HG02885 (cell line): Measurements from ENCODE around the gene HAGH.

Source experiments
- ATAC-seq: cut with Tn5 transposase; IDR thresholded peaks from one replicate; pipeline ENCODE4 v1.9.1; 2021; ENCODE audit warnings: mild to moderate bottlenecking; ENCODE audit not compliant: unreplicated experiment, poor library complexity

The HAGH gene

DNA sequence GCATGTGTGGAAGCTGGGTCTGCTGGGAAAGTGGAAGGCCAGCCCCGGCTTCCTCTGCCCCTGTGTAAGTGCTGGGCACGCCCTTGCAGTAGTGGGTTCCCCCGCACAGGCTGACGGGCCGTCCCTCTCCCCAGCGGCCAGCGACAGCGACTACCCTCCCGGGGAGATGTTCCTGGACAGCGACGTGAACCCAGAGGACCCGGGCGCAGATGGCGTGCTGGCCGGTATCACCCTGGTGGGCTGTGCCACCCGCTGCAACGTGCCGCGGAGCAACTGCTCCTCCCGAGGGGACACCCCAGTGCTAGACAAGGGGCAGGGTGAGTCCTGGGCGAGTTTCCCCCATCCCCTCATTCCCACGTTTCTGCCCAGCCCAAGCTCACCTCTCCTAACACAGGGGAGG lies 60.8 kb downstream of the HAGH start:
- ATAC-seq: no peak

DNA sequence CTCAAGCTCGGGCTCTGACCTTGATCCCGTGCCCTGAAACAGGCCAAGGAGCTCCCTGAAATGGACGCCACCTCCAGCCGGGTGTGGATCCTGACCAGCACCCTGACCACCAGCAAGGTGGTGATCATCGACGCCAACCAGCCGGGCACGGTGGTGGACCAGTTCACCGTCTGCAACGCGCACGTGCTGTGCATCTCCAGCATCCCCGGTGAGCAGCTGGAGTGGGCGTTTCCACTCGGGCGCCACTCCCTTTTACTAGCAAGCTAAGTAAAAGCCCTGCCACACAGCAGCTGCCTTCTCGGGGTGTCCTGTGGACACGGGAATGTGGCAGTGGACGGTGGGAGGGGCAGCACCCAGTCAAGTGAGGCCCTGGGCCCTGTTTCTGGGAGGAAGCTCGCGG lies 61.7 kb downstream of the HAGH start:
- ATAC-seq: no peak

- no peak for ATAC-seq
Observed at GRCh38 chr16:1763521-1764511, 62.8 kb downstream of the HAGH start.

DNA sequence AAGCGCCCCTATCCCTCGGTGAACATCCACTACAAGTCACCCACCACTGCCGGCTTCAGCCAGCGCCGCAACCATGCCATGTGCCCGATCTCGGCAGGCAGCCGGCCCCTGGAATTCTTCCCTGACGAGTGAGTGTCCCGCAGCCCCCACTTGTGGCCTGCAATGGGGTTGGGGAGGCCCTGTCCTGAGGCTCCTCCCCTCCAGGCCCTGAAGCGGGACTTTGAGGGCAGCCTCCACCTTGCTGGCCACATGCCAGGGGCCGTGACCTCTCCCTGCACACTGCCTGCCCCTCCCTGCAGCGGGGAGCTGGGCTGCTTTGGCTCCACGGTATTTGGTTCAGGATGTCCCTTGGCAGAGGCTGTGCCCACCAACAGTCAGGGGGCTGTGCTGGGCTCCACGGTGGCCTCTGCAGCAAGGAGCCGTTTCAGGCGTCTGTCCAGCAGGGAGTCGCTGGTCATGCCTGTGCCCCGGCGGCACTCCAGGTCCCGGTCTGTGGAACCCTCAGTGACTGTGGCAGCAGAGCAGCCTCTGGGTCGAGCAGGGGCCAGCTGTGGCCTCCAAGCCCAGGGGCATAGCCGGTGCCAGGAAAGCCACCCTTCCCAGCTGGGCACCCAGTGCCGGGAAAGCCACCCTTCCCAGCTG lies 63.6 kb downstream of the HAGH start:
- no peak for ATAC-seq

DNA sequence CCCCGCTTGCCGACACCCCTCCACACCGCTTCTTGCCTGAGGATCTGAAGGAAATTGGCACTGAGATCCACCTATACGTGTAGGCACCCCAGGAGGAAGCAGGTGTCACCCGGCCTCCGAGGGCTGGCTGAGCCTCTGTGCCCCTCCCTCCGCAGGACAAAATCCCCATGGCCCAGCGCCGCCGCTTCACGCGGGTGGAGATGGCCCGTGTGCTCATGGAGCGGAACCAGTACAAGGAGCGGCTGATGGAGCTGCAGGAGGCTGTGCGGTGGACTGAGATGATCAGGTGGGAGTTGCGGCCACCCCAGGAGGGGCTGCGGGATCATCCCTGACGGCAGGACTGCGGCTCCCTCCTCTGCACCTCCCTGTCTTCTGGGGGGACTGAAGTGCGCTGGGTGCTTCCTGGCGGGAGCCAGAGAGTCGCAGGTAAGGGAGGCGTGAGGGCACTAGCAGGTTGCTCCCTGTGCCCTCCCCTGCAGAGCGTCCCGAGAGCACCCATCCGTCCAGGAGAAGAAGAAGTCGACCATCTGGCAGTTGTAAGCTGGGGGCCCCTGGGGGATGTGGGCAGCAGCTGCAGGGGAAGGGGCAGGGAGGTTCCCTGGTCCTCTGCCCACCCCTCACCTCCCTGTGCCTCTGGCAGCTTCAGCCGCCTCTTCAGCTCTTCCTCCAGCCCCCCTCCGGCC lies 64.3 kb downstream of the HAGH start:
- no peak for ATAC-seq

GRCh38 chr16:1761751-1762150 lies 64.9 kb downstream of the HAGH start:
- ATAC-seq: no peak

DNA sequence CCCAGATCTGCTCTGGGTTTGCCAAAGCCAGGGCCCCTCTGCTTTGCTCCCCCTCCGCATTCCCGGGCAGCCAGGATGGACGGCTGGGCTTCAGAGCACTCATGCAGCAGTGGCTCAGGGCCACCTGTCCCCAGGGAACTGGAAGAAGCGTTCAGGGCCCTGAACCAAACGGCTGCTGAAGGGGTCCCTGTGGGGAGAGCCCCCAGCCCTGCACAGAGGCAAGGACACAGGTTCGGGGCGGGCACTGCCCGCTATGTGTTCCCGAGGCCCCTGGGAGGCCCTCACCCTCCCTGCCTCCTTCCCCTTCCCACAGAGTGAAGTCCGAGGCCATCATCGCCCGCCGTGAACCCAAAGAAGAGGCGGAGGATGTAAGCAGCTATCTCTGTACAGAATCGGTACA lies 65.7 kb downstream of the HAGH start:
- no peak for ATAC-seq

GRCh38 chr16:1759511-1759910 lies 67.1 kb downstream of the HAGH start:
- no peak for ATAC-seq

DNA sequence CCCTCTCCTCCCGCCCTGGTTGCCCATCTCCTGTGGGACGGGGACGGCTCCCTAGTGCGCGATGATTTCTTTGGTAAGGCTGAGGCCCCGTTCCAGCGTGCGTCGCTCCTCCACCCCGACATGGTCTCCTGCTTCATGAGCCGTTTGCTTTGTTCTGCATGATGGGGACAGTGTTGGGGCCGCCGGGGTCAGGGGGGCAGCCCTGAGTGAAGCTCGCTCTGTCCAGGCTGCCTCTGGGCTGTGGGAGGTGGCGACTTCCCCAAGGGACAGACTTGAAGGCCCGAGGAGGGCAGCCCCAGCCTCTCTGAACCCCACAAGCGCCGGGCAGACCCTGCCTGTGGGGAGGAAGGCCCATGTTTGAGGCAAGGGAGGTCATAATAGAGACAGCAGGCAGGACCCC lies 67.7 kb downstream of the HAGH start:
- ATAC-seq: no peak

- no peak for ATAC-seq
Observed at GRCh38 chr16:1757714-1758461, 68.7 kb downstream of the HAGH start.
